Lower lobe of right lung (tissue), 2 donors: ENCODE data around the gene TALDO1. TPM values are rescaled to one million over a fixed set of nuclear protein-coding genes. Genes with fewer than 3 reads are reported as not detected.

ENCODE experiments used
- ATAC-seq, 2 donors: fragments of 200-7000 bp; cut with Tn5 transposase; one replicate each; pipeline ENCODE4 v1.9.1; 2020 to 2022; ENCODE audit warnings: mild to moderate bottlenecking in 2 of 2, moderate library complexity in 2 of 2
- DNase-seq: peaks from one replicate; pipeline ENCODE4 v3.0.0-alpha.2; 2020
- H3K27ac ChIP-seq: fragments of 200-600 bp; one replicate; pipeline ENCODE4 v1.8.0; 2022
- H3K27me3 ChIP-seq: fragments of 200-600 bp; one replicate; pipeline ENCODE4 v1.8.0; 2022; ENCODE audit warnings: low read depth
- H3K36me3 ChIP-seq: fragments of 200-600 bp; one replicate; pipeline ENCODE4 v1.8.0; 2022; ENCODE audit warnings: mild to moderate bottlenecking
- H3K4me1 ChIP-seq: fragments of 200-600 bp; one replicate; pipeline ENCODE4 v1.8.0; 2022
- H3K4me3 ChIP-seq: fragments of 200-600 bp; one replicate; pipeline ENCODE4 v1.8.0; 2022; ENCODE audit warnings: mild to moderate bottlenecking
- H3K9me3 ChIP-seq: fragments of 200-600 bp; one replicate; pipeline ENCODE4 v1.8.0; 2022
- CTCF ChIP-seq: fragments of 200-600 bp; IDR thresholded peaks from one replicate; pipeline ENCODE4 v1.8.0; 2022; ENCODE audit warnings: antibody characterized with exemption, mild to moderate bottlenecking
- intact Hi-C: fragments of 100-400 bp; cut with DNase I; formaldehyde crosslinking; loops from one replicate; pipeline ENCODE4 v1.11.0; 2022
- total RNA-seq: library from RNA; stranded (reverse); fragmentation: NEBNext Ultra II Directional; extraction: Animal tissue kit (Norgen Biotek cat#: 25700); gene quantifications from one replicate; pipeline ENCODE4 v1.2.1, GENCODE V29; 2021
- donor health status: DM: no; HTN: yes; CAD: no; lungs with severe emphysema.

TALDO1 gene
- total RNA-seq, 1 donor from 2014 or later, result 218 TPM

- H3K27ac ChIP-seq, result peak overlapping the region; percentile 18
- peaks cover 49% of the 10 kb centered on the region for H3K27me3 ChIP-seq
- intact Hi-C loops, result no loop called here
- H3K36me3 ChIP-seq, result no peaks in the 10 kb centered on the region
- DNase-seq, result no peak
- no peak overlapping the region for H3K4me3 ChIP-seq
- TF ChIP-seq CTCF, result no peak
- no peaks in the 10 kb centered on the region for H3K9me3 ChIP-seq
- H3K4me1 ChIP-seq, result peaks cover 42% of the 10 kb centered on the region
- ATAC-seq, result no peak
Measured at GRCh38 chr11:709109-709997, 37.9 kb upstream of the TALDO1 start.

- no peaks in the 10 kb centered on the region for H3K36me3 ChIP-seq
- DNase-seq, result no peak
- H3K27me3 ChIP-seq, result peaks cover 20% of the 10 kb centered on the region
- intact Hi-C loops, result no loop called here
- no peaks in the 10 kb centered on the region for H3K9me3 ChIP-seq
- H3K4me3 ChIP-seq, result no peak overlapping the region
- no peak for ATAC-seq
- TF ChIP-seq CTCF, result no peak
- H3K4me1 ChIP-seq, result peaks cover 3% of the 10 kb centered on the region
- H3K27ac ChIP-seq, result no peak overlapping the region
Measured at GRCh38 chr11:714436-714835, 32.8 kb upstream of the TALDO1 start.

- no peak for DNase-seq
- H3K36me3 ChIP-seq, result peaks cover 21% of the 10 kb centered on the region
Measured at GRCh38 chr11:719214-720016, 27.8 kb upstream of the TALDO1 start.

GRCh38 chr11:720017-720641, 27.1 kb upstream of the TALDO1 start:
- Histone ChIP-seq H3K9me3 (no peaks in the 10 kb centered on the region), H3K27me3 (peaks cover 48% of the 10 kb centered on the region), H3K36me3 (peaks cover 24% of the 10 kb centered on the region), H3K4me1 (peaks cover 16% of the 10 kb centered on the region), H3K27ac (no peak overlapping the region), H3K4me3 (no peak overlapping the region)
- intact Hi-C loops, result loop anchor here (10.0 kb wide), 1 partner anchor 55 kb away; no protein-coding TSS in a partner anchor
- DNase-seq (no peak), ATAC-seq (peak in 1 of 2 donors; percentile 1)
- no peak for TF ChIP-seq CTCF

More at GRCh38 chr11:719214-720016, 27.8 kb upstream of the TALDO1 start:
- no peak for ATAC-seq
- Histone ChIP-seq H3K27ac (no peak overlapping the region), H3K27me3 (peaks cover 45% of the 10 kb centered on the region), H3K4me3 (no peak overlapping the region), H3K9me3 (no peaks in the 10 kb centered on the region), H3K4me1 (peaks cover 16% of the 10 kb centered on the region)
- intact Hi-C loops, result loop anchor here (10.0 kb wide), 1 partner anchor 55 kb away; no protein-coding TSS in a partner anchor
- no peak for TF ChIP-seq CTCF

GRCh38 chr11:720642-721246, 26.5 kb upstream of the TALDO1 start:
- Histone ChIP-seq H3K27ac (no peak overlapping the region), H3K27me3 (peaks cover 54% of the 10 kb centered on the region), H3K36me3 (peaks cover 30% of the 10 kb centered on the region), H3K4me1 (peaks cover 20% of the 10 kb centered on the region), H3K9me3 (no peaks in the 10 kb centered on the region), H3K4me3 (no peak overlapping the region)
- TF ChIP-seq CTCF, result no peak
- intact Hi-C loops, result loop anchor here (10.0 kb wide), 1 partner anchor 56 kb away; no protein-coding TSS in a partner anchor
- no peak for DNase-seq
- peak in 1 of 2 donors; percentile 70 for ATAC-seq
